ENCODE measurements around the gene DAP3.
"Not testable (repeated sequence)": the region's sequence is repeated elsewhere in the genome, so short reads cannot be mapped to it uniquely, and the experiment has no call there.

The DAP3 gene

GRCh38 chr1:155763989-155764388, 75.1 kb downstream of the DAP3 start:
- not testable (repeated sequence) for H3K4me3 Mint-ChIP-seq, H3K4me1 Mint-ChIP-seq, H3K27me3 Mint-ChIP-seq, ATAC-seq, H3K9me3 Mint-ChIP-seq, H3K27ac Mint-ChIP-seq
- peaks cover 70% of the 10 kb centered on the region for H3K36me3 Mint-ChIP-seq

DNA sequence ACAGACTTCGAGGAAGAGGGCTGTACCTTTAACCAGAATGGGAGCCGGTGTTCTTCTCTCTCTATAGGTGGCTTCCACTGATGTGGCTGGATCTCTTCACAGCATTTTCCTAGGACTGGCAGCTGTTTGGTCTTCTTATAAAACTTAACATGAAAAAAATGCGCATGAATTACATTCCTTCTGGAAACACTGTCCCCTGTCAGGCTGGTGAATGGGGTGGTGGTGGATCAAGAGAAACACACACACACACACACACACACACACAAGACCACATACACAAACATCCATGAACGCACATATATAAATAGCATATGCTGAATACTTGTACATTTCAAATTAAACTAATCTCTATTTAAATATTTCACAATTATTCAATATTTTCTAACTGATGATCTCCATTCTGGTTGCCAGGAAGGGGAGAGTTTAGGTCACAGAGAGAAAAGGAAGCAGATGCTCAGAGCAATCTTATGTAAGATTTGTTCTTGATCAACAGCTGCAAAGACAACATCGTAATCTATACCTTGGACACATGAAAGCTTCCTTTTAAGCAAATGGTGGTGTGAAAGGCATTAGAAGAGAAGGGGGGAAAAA, 78.6 kb downstream of the DAP3 start:
- not testable (repeated sequence) for H3K9me3 Mint-ChIP-seq, H3K4me3 Mint-ChIP-seq, ATAC-seq, H3K4me1 Mint-ChIP-seq, H3K27ac Mint-ChIP-seq, H3K27me3 Mint-ChIP-seq
- H3K36me3 Mint-ChIP-seq: peaks cover 73% of the 10 kb centered on the region

GRCh38 chr1:155769257-155769656, 80.4 kb downstream of the DAP3 start:
- no peak overlapping the region for H3K4me3 Mint-ChIP-seq
- no peaks in the 10 kb centered on the region for H3K27me3 Mint-ChIP-seq
- no peaks in the 10 kb centered on the region for H3K9me3 Mint-ChIP-seq
- no peak for ATAC-seq
- H3K36me3 Mint-ChIP-seq: peaks cover 80% of the 10 kb centered on the region
- H3K27ac Mint-ChIP-seq: no peak overlapping the region
- no peaks in the 10 kb centered on the region for H3K4me1 Mint-ChIP-seq

GRCh38 chr1:155773221-155773620, 84.3 kb downstream of the DAP3 start:
- H3K27me3 Mint-ChIP-seq: no peaks in the 10 kb centered on the region
- H3K4me3 Mint-ChIP-seq: no peak overlapping the region
- H3K4me1 Mint-ChIP-seq: no peaks in the 10 kb centered on the region
- H3K27ac Mint-ChIP-seq: no peak overlapping the region
- ATAC-seq: no peak
- peaks cover 85% of the 10 kb centered on the region for H3K36me3 Mint-ChIP-seq
- no peaks in the 10 kb centered on the region for H3K9me3 Mint-ChIP-seq

DNA sequence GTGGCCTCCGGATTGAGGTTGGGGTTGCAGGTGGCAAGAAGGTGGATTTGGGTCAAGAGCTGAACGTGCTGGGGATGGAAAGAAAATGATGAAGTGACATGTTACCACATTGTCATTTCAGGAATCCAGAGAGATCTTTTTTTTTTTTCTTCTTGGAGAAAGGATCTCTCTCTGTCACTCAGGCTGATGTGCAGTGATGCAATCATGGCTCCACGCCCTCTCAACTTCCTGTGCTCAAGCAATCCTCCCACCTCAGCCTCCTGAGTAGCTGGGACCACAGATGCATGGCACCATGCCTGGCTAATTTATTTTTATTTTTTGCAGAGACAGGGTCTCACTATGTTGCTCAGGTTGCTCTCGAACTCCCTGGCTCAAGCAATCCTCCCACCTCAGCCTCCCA, 87.5 kb downstream of the DAP3 start:
- Mint-ChIP-seq H3K4me3 (no peak overlapping the region), H3K9me3 (no peaks in the 10 kb centered on the region), H3K36me3 (peaks cover 63% of the 10 kb centered on the region), H3K27me3 (no peaks in the 10 kb centered on the region), H3K27ac (no peak overlapping the region), H3K4me1 (no peaks in the 10 kb centered on the region)
- ATAC-seq: no peak

DNA sequence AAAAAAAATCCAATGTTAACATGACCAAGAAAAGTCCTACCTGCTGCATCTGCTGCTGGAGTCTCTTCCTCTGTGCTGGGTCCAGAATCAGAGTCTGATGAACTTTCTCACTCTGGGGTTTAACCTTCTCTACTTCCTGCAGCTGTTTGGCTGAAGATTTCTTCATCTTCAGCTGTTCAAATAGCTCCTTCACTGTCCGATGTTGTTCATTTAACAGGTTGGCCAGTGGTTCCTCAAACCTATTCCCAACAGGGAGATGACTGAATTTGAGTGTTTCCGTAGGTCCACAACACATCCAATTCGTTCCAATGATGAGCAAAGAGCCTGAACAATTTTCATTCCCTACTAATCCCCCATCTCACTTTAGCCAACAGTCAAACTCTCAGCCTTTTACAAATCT, 88.7 kb downstream of the DAP3 start:
- H3K27ac Mint-ChIP-seq: no peak overlapping the region
- H3K4me1 Mint-ChIP-seq: no peaks in the 10 kb centered on the region
- H3K9me3 Mint-ChIP-seq: no peaks in the 10 kb centered on the region
- no peak overlapping the region for H3K4me3 Mint-ChIP-seq
- ATAC-seq: no peak
- no peaks in the 10 kb centered on the region for H3K27me3 Mint-ChIP-seq
- peaks cover 59% of the 10 kb centered on the region for H3K36me3 Mint-ChIP-seq

Data from stimulated activated memory B cell treated with anti-CD40 and anti-IgM and Interleukin-4, amounts not matched to agents 10 μg/mL and 1 μg/mL and 100 μg/mL, for 72 hours (primary cell).